HEK293T (cell line): ENCODE data around the gene MAEA.

ENCODE experiments used
- CTCF ChIA-PET: fragments of 350-600 bp; formaldehyde crosslinking; extraction: SDS; loops from one replicate; lab custom pipeline; 2021; ENCODE audit warnings: antibody characterized with exemption, inconsistent platforms; lab: Yijun Ruan, JAX
- POLR2A ChIA-PET: fragments of 350-600 bp; formaldehyde crosslinking; extraction: SDS; loops from one replicate; lab custom pipeline; 2020; ENCODE audit warnings: antibody characterized with exemption, inconsistent platforms; lab: Yijun Ruan, JAX
- DNase-seq: peaks from one replicate; pipeline ENCODE4 v3.0.0; 2012; ENCODE audit warnings: mixed read lengths; ENCODE audit errors: extremely low spot score
- ARNT ChIP-seq: fragments of 450-650 bp; IDR thresholded peaks from 2 replicates; pipeline ENCODE4 v1.6.1; 2017; ENCODE audit warnings: mild to moderate bottlenecking
- BHLHE40 ChIP-seq: fragments of 450-650 bp; IDR thresholded peaks from 2 replicates; pipeline ENCODE4 v1.6.1; 2016; ENCODE audit warnings: mild to moderate bottlenecking, moderate library complexity, borderline replicate concordance
- CTBP1 ChIP-seq: fragments of 450-650 bp; IDR thresholded peaks from 2 replicates; pipeline ENCODE4 v1.6.1; 2016; ENCODE audit warnings: borderline replicate concordance
- ELF4 ChIP-seq: fragments of 450-650 bp; IDR thresholded peaks from 2 replicates; pipeline ENCODE4 v1.6.1; 2017; ENCODE audit warnings: antibody characterized with exemption
- FOXA1 ChIP-seq: fragments of 450-650 bp; IDR thresholded peaks from 2 replicates; pipeline ENCODE4 v1.6.1; 2016; ENCODE audit warnings: mild to moderate bottlenecking
- FOXK2 ChIP-seq: fragments of 450-650 bp; IDR thresholded peaks from 2 replicates; pipeline ENCODE4 v1.6.1; 2016; ENCODE audit warnings: mild to moderate bottlenecking
- FOXM1 ChIP-seq: fragments of 450-650 bp; IDR thresholded peaks from 2 replicates; pipeline ENCODE4 v1.6.1; 2017; ENCODE audit warnings: mild to moderate bottlenecking, borderline replicate concordance
- HDGF ChIP-seq: fragments of 450-650 bp; IDR thresholded peaks from 2 replicates; pipeline ENCODE4 v1.6.1; 2017; ENCODE audit warnings: antibody characterized with exemption, borderline replicate concordance
- L3MBTL2 ChIP-seq: fragments of 450-650 bp; conservative IDR thresholded peaks from 2 replicates; pipeline ENCODE4 v1.6.1; 2016; ENCODE audit warnings: mild to moderate bottlenecking
- LEF1 ChIP-seq: fragments of 450-650 bp; IDR thresholded peaks from 2 replicates; pipeline ENCODE4 v1.6.1; 2017; ENCODE audit warnings: mild to moderate bottlenecking, borderline replicate concordance
- NFRKB ChIP-seq: fragments of 450-650 bp; IDR thresholded peaks from 2 replicates; pipeline ENCODE4 v1.6.1; 2016; ENCODE audit warnings: mild to moderate bottlenecking, moderate library complexity
- SP1 ChIP-seq: fragments of 450-650 bp; IDR thresholded peaks from 2 replicates; pipeline ENCODE4 v1.6.1; 2017
- SUZ12 ChIP-seq: fragments of 450-650 bp; IDR thresholded peaks from 2 replicates; pipeline ENCODE4 v1.6.1; 2016; ENCODE audit warnings: mild to moderate bottlenecking
- TARDBP ChIP-seq: fragments of 450-650 bp; IDR thresholded peaks from 2 replicates; pipeline ENCODE4 v1.6.1; 2016
- ZNF384 ChIP-seq: fragments of 450-650 bp; IDR thresholded peaks from 2 replicates; pipeline ENCODE4 v1.6.1; 2016
- TF ChIP-seq, protein P1 (sequence below): fragments of 450-650 bp; IDR thresholded peaks from 2 replicates; pipeline ENCODE4 v1.6.1; 2016

The MAEA gene

DNA sequence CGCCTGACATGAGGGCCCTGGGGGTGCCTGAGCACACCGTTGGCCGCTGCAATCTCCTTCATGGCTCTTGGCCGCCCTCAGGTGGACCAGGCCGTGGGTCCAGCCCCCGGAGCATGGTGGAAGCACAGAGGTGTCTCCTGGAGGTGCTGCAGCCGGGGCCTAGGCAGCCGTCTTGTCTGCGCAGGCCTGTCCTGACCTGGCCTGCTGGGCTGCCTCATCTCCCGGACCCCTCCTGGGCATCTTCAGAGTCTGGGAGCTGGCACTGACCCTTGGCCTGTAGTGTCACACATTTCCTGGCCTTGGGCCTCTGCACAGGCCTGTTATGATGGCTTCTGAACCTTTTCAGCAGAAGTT lies 78.2 kb downstream of the MAEA start:
- DNase-seq, result no peak
- no peak for TF ChIP-seq SUZ12
- TF ChIP-seq BHLHE40, result no peak
- TF ChIP-seq ELF4, result no peak
- no peak for TF ChIP-seq FOXA1
- no peak for TF ChIP-seq CTBP1
- TF ChIP-seq, protein P1, sequence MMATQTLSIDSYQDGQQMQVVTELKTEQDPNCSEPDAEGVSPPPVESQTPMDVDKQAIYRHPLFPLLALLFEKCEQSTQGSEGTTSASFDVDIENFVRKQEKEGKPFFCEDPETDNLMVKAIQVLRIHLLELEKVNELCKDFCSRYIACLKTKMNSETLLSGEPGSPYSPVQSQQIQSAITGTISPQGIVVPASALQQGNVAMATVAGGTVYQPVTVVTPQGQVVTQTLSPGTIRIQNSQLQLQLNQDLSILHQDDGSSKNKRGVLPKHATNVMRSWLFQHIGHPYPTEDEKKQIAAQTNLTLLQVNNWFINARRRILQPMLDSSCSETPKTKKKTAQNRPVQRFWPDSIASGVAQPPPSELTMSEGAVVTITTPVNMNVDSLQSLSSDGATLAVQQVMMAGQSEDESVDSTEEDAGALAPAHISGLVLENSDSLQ, result no peak
- TF ChIP-seq NFRKB, result no peak
- TF ChIP-seq SP1, result no peak
- TF ChIP-seq HDGF, result no peak
- TF ChIP-seq ZNF384, result no peak
- TF ChIP-seq ARNT, result no peak
- no peak for TF ChIP-seq FOXM1
- no peak for TF ChIP-seq FOXK2
- TF ChIP-seq TARDBP, result no peak
- TF ChIP-seq LEF1, result no peak
- no peak for TF ChIP-seq L3MBTL2
- ChIA-PET CTCF (no interaction called here), POLR2A (no interaction called here)

DNA sequence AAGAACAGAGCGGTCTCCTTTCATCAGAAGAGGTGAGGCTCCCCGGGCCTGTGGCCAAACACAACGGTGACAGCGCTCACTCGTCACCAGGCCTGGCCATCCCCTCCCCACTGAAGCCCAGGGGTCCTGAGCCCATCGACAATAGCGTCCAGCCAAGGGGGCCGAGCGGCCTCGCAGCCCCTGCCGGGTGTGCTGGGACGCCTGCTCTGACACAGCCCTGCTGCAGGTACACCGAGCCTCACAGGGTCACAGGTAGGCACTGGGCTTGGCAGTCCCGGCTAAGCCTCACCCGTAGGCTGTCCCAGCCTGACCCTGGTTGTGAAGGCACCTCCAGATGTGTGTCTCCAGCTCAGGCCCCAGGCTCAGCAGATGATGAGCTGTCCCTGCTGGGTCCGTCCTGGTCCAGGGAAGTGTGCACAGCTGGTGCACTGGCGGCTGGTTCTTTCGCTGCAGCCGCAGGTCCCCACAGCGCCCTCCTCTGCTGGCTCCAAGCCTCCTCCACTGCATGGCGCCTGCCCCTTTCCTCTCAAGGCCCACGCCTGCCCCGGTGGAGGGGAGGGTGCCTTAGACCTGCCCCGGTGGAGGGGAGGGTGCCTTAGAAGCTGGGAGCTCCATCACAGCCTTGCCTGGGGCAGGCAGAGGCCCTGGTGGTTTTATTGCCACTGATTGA lies 78.9 kb downstream of the MAEA start:
- TF ChIP-seq NFRKB, result no peak
- TF ChIP-seq CTBP1, result no peak
- no peak for TF ChIP-seq ZNF384
- no peak for TF ChIP-seq FOXK2
- TF ChIP-seq L3MBTL2, result no peak
- no peak for TF ChIP-seq SUZ12
- TF ChIP-seq, protein P1, result no peak
- TF ChIP-seq LEF1, result no peak
- TF ChIP-seq ELF4, result no peak
- no peak for TF ChIP-seq ARNT
- ChIA-PET CTCF (interaction anchor here (0.8 kb wide), 1 partner anchor 144 kb away, joined by 3 read pairs; no protein-coding TSS in a partner anchor), POLR2A (interaction anchor here (0.8 kb wide), 1 partner anchor 20 kb away, joined by 3 read pairs; no protein-coding TSS in a partner anchor)
- no peak for DNase-seq

DNA sequence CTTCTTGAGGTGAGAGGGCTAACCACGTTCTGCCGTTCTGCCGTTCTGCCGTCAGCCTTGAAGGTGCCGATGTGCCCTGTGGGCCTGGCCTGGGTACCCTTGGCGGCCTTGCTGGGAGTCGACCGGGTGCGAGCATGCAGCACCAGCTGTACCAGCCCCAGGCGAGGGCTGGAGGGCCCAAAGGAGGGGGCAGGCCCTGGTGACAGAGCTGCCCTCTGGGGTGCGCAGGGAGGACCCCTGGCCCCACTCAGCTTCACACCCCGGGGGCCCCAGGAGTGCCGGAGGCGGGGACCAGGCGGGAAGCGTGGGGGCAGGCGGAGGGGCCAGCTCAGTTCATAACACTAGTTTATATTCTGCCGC lies 79.4 kb downstream of the MAEA start:
- TF ChIP-seq ELF4, result no peak
- TF ChIP-seq LEF1, result no peak
- TF ChIP-seq ARNT, result no peak
- no peak for TF ChIP-seq ZNF384
- TF ChIP-seq, protein P1, result no peak
- TF ChIP-seq FOXA1, result no peak
- no peak for TF ChIP-seq FOXK2
- TF ChIP-seq FOXM1, result no peak
- TF ChIP-seq L3MBTL2, result no peak
- no peak for TF ChIP-seq SP1
- TF ChIP-seq SUZ12, result no peak
- TF ChIP-seq TARDBP, result no peak
- CTCF ChIA-PET, result interaction anchor here (0.8 kb wide), 1 partner anchor 144 kb away, joined by 3 read pairs; no protein-coding TSS in a partner anchor
- DNase-seq, result no peak
- POLR2A ChIA-PET, result interaction anchor here (0.8 kb wide), 1 partner anchor 20 kb away, joined by 3 read pairs; no protein-coding TSS in a partner anchor

DNA sequence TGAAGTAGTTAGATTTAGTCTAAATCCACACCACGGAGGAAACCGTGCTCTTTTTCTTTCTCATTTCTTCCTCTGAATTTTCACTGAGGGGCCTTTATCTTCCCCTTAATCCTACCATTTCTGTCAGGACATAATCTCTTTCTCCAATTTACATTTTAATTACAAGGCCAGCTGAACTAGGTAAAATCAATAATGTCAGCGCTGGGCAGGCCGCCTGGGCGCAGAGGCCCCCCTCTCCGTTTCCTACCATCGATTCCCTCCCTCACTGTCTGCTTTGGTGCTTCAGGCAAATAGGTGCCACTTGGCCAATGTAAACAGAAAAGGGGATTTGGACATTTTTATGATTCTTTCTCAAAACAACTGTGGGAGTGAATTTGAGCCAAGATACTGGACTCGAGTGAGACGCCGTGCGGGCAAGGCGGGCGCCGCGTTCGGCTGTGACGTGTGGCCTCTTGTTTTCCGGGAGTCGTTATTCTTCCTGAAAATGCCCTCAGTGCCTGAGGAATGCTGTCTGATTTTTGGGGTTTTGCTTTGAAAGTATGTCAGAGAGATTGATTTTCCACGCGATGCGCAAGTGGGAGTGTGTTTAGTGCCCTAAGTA lies 79.9 kb downstream of the MAEA start:
- POLR2A ChIA-PET, result no interaction called here
- DNase-seq, result no peak
- CTCF ChIA-PET, result interaction anchor here (0.8 kb wide), 1 partner anchor 143 kb away, joined by 3 read pairs; no protein-coding TSS in a partner anchor
- no peak for TF ChIP-seq BHLHE40
- TF ChIP-seq TARDBP, result no peak
- no peak for TF ChIP-seq NFRKB
- no peak for TF ChIP-seq FOXK2
- no peak for TF ChIP-seq ZNF384
- TF ChIP-seq SUZ12, result no peak
- TF ChIP-seq L3MBTL2, result no peak
- TF ChIP-seq ELF4, result no peak
- TF ChIP-seq LEF1, result no peak
- no peak for TF ChIP-seq HDGF
- no peak for TF ChIP-seq CTBP1
- no peak for TF ChIP-seq ARNT
- no peak for TF ChIP-seq FOXA1
- TF ChIP-seq, protein P1, result no peak

DNA sequence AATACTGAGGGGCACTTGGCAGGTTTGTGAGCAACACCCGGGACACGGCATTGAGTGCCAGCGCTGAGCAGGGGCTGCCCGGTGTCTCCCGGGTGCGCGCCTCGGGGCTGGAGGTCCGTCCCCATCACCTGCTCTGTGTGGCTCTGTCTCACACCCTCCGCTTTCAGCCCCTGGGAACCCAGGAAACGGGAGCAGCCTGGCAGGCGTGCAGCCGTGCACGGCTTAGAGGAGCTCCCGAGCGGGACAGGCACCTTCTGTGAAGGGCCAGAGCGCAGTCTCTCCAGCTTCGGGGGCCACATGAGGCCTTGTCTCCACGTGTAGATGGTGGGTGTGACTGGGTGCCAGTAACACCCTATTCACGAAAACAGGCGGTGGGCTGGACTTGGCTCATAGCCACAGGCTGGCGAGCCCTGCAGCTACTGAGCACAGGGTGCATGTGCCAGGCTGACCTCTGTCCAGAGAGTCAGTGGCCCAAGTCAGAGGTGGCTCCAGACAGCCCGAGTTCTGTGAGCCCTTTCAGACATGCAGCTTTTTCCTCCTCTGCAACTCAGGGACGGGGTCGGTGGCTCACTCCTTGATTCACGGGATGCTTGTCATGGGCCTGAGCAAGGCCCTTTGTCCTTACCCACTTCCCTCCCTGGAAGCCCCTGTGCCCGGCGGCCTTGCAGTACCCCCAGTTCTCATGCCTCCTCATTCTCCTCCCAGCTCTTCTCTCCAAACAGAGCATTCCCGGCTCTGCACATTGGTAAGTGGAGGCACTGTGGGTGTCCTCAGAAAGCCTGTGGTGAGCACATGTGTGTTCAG lies 80.8 kb downstream of the MAEA start:
- TF ChIP-seq FOXK2 (no peak), L3MBTL2 (no peak), TARDBP (no peak), LEF1 (no peak), FOXM1 (no peak), ARNT (no peak), FOXA1 (no peak), ZNF384 (no peak), ELF4 (no peak), HDGF (no peak), NFRKB (no peak), BHLHE40 (no peak), SUZ12 (no peak), SP1 (no peak), CTBP1 (no peak)
- TF ChIP-seq, protein P1, result no peak
- POLR2A ChIA-PET, result no interaction called here
- no peak for DNase-seq
- CTCF ChIA-PET, result interaction anchor here (1.0 kb wide), 1 partner anchor 14 kb away, joined by 3 read pairs; no protein-coding TSS in a partner anchor
